Activated T-helper 1 cell treated with anti-CD3 and anti-CD28 coated beads, Interleukin-2, amount 50 U/mL, for 16 hours (primary cell): ENCODE measurements around the gene DEFB123.
"Not testable (repeated sequence)": the region's sequence is repeated elsewhere in the genome, so short reads cannot be mapped to it uniquely, and the experiment has no call there.

Experiments
- DNase-seq, 2 donors: peaks; one replicate each; pipeline ENCODE4 v3.0.0-alpha.2; 2020; ENCODE audit warnings: low read depth in 1 of 2, low spot score in 1 of 2

The DEFB123 gene, protein sequence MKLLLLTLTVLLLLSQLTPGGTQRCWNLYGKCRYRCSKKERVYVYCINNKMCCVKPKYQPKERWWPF

DNA sequence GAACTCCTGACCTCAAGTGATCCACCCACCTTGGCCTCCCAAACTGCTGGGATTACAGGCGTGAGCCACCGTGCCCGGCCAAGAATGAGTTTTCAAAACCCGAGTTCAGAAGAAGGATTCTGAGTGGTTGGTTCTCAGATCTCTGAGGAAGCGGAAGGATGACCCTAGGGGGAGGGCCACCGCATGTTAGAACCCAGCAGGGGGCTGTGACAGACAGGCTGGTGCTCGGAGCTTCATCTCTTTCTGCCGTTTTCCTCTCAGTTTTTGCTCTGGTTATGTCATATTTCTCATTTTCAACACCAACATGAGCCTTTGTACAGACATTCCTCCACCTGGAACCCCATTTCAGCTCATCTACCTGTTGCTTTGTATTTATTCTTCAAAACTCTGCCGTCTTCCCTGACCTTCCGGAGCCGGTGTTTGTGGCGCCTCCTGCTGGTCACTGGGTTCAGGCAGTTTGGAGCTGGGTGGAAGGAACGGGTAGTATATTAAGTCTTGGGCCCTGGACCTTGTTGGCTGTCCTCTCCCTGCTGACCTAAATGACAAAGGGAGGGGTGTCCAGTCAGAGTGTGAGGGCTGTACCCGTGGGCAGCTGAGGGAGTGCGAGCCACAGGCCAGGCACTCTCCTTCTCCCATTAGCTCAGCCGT, at the start of gene DEFB123:
DEFB123 (plus strand) TSS at position 621 of the 648 bp plus-strand sequence. CDS start 67 bp downstream, outside the sequence.
- no peak for DNase-seq

DNA sequence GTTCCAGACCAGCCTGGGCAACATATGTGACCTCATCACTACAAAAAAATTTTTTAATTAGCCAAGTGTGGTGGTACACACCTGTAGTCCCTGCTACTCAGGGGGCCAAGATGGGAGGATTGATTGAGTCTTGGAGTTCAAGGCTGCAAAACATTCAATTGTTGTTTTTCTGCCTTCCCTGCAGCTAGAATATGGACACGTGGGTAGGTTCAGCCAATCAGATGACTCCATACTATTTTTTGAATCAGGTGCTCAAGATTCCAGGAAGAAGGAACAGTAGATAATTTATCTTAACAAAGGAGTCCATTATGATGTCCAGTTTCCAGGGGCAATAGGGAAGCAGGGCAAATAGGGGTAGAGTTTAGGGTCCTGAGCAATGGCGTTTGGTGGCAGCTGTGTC, 47.6 kb upstream of the DEFB123 start:
- no peak for DNase-seq

DNA sequence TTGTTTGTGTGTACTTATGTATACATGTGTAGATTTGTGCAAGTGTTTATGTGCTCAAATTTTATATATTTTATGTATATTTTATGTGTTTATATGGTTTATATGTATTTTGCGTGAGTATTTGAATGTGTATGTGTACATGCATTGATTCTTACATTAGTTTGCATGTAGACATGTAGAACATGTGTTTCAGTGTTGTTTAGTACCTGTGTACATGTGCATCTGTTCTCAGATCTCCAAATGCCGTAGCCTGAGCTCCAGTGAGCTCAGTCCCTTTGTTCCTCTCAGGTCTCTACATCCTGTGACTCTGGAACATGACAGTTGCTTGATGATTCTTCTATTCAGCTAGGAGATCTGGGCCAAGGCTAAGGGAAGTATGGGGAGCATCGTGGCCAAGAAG, 45.5 kb upstream of the DEFB123 start:
- no peak for DNase-seq

- no peak for DNase-seq
Observed at GRCh38 chr20:31403886-31404285, 36.5 kb upstream of the DEFB123 start.

- DNase-seq: no peak
Observed at GRCh38 chr20:31406115-31406514, 34.3 kb upstream of the DEFB123 start, which contains the start of gene DEFB121. Gene DEFB121 (minus strand): TSS chr20:31406215. CDS start chr20:31406152, 63 bp downstream.

GRCh38 chr20:31410011-31410410, 30.4 kb upstream of the DEFB123 start:
- no peak for DNase-seq

- DNase-seq: no peak
Observed at GRCh38 chr20:31414381-31414780, 26.1 kb upstream of the DEFB123 start.

- no peak for DNase-seq
Observed at GRCh38 chr20:31415653-31416052, 24.8 kb upstream of the DEFB123 start.

- DNase-seq: no peak
Observed at GRCh38 chr20:31418307-31418706, 22.1 kb upstream of the DEFB123 start.

DNA sequence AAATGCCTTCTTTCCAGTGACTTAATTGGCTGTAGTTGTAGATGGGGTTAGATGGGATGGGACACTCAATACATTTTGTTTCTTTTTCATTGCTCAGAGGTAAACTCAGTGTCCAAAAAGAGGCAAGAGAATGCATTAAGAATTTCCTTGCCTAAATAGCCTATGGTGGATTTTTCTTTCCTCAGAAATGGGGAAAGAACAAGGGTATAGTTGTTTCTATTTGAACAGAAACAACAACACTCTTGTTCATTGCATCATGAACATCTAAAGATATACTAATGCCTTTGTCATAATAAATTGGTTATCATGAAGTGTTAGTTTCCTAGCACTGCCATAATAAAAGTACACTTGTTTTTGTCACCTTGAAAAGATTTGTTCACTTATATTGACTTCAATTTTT, 14.6 kb upstream of the DEFB123 start:
- no peak for DNase-seq

DNA sequence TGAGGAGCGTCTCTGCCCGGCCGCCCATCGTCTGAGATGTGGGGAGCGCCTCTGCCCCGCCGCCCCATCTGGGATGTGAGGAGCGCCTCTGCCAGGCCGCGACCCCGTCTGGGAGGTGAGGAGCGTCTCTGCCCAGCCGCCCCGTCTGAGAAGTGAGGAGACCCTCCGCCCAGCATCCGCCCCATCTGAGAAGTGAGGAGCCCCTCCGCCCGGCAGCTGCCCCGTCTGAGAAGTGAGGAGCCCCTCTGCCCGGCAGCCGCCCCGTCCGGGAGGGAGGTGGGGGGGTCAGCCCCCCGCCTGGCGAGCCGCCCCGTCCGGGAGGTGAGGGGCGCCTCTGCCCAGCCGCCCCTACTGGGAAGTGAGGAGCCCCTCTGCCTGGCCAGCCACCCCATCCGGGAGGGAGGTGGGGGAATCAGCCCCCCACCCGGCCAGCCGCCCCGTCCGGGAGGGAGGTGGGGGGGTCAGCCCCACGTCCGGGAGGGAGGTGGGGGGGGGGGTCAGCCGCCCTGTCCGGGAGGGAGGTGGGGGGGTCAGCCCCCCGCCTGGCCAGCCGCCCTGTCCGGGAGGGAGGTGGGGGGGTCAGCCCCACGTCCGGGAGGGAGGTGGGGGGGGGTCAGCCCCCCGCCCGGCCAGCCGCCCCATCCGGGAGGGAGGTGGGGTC, 13.4 kb upstream of the DEFB123 start:
- not testable (repeated sequence) for DNase-seq

GRCh38 chr20:31427576-31427975, 12.9 kb upstream of the DEFB123 start:
- DNase-seq: not testable (repeated sequence)

- DNase-seq: no peak
Observed at GRCh38 chr20:31430568-31431115, 9.8 kb upstream of the DEFB123 start.

GRCh38 chr20:31446084-31446819, 5.8 kb downstream of the DEFB123 start:
- no peak for DNase-seq

DNA sequence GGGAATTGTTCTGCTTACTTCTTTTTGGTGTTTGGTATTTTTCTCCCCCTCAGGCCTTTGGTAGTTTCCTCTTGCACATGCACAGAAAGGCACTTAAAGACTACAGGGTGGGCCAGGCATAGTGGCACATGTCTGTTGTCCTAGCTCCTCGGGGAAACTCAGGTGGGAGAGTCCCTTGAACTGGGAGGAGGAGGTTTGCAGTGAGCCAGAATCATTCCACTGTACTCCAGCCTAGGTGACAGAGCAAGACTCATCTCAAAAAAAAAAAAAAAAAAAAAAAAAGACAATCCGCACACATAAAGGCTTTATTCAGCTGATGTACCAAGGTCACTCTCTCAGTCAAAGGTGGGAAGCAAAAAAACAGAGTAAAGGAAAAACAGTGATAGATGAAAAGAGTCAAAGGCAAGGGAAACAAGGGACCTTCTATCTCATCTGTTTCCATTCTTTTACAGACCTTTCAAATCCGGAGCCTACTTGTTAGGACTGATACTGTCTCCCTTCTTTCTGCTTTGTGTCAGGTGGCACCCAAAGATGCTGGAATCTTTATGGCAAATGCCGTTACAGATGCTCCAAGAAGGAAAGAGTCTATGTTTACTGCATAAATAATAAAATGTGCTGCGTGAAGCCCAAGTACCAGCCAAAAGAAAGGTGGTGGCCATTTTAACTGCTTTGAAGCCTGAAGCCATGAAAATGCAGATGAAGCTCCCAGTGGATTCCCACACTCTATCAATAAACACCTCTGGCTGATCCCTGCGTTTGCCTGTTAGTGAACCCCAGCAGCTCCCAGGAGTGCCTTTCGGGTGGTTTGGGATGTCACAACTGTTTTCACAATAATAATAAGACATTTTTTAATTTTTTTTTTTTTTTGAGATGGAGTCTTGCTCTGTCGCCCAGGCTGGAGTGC, 9.3 kb downstream of the DEFB123 start:
- no peak for DNase-seq

DNA sequence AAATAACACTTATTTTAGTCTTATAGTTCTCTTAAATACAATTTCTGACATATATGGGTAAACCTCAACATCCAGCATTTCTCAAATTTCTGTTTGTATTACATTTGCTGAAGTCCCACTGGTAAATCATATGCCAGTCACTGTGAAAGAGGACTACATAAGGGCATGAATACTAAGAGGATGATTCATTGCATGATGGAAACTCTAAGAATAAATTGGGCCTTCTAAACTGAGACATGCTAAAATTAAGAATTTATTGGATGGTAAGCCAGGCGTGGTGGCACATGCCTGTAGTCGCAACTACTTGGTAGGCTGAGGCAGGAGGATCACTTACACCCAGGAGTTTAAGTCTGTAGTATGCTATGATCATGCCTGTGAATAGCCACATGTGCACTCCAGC, 12.1 kb downstream of the DEFB123 start:
- DNase-seq: no peak

DNA sequence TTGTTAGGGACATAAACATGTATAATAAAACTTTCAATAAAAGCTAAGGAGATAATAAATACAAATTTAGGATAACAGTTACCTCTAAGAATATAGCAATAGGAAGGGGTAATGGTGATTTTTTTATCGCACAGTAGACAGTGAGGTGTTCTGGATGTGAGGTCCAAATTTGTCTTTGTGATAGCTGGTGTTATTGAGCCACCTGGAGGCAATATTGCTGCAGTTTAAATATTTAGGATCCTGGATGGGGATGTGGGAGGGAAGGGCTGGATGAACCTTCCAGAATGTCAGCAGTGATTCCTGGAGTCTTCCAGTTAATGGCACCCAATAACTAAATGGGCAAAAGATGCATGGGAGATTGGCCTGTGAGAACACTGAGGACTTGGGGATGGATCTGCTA, 13.9 kb downstream of the DEFB123 start:
- DNase-seq: no peak

- DNase-seq: not testable (repeated sequence)
Observed at GRCh38 chr20:31470946-31471345, 30.5 kb downstream of the DEFB123 start.

- DNase-seq: no peak
Observed at GRCh38 chr20:31472395-31473330, 32.2 kb downstream of the DEFB123 start.
